22Rv1 (cell line): ENCODE results near the gene EPS8L2.

Experiments used
- H3K27ac ChIP-seq: fragments of 450-650 bp; 2 replicates; pipeline ENCODE4 v1.5.1; 2017
- ZFX ChIP-seq: fragments of 450-650 bp; IDR thresholded peaks from 2 replicates; pipeline ENCODE4 v1.6.1; 2017; ENCODE audit warnings: antibody characterized with exemption, borderline replicate concordance
- TF ChIP-seq, protein P1 (sequence below): fragments of 450-650 bp; IDR thresholded peaks from 2 replicates; pipeline ENCODE4 v1.5.1; 2017; ENCODE audit warnings: mild to moderate bottlenecking

EPS8L2 gene

DNA sequence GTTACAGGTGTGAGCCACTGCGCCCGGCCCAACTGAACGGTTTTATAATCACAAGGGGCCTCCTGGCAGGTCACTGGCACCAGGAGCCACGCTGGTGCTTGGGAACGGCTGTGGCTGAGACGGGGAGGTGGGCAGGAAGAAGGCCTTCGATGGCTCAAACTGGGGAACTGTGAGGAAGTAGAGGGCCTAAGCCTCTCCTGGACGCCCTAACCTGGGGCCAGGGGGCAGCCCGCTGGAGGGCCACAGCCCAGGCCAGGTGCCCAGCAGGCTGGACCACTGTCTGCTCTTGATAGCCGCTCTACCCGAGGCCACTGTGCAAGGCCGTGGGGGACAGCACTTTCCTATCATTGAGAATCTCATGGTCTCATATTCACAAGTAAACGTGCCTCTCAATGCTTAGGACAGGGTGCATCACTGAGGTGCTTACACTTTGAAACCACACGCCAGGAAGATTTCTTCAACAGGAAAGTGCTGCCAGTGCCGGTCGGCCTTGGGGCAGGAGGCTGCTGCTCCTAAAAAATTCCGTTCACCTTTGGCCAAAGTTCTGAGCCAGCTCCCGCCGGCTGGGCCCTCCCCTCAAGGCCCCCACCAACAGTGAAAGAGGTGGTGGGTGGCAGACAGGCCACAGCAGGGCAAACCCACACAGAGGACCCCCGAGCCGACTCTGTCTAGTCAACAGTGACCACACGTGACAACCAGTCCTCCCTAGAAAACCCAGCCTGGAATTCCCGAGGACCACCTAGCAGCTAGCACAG is 64.0 kb downstream of the EPS8L2 start:
- TF ChIP-seq ZFX: no peak
- TF ChIP-seq, protein P1, sequence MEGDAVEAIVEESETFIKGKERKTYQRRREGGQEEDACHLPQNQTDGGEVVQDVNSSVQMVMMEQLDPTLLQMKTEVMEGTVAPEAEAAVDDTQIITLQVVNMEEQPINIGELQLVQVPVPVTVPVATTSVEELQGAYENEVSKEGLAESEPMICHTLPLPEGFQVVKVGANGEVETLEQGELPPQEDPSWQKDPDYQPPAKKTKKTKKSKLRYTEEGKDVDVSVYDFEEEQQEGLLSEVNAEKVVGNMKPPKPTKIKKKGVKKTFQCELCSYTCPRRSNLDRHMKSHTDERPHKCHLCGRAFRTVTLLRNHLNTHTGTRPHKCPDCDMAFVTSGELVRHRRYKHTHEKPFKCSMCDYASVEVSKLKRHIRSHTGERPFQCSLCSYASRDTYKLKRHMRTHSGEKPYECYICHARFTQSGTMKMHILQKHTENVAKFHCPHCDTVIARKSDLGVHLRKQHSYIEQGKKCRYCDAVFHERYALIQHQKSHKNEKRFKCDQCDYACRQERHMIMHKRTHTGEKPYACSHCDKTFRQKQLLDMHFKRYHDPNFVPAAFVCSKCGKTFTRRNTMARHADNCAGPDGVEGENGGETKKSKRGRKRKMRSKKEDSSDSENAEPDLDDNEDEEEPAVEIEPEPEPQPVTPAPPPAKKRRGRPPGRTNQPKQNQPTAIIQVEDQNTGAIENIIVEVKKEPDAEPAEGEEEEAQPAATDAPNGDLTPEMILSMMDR: no peak
- no peak overlapping the region for H3K27ac ChIP-seq

DNA sequence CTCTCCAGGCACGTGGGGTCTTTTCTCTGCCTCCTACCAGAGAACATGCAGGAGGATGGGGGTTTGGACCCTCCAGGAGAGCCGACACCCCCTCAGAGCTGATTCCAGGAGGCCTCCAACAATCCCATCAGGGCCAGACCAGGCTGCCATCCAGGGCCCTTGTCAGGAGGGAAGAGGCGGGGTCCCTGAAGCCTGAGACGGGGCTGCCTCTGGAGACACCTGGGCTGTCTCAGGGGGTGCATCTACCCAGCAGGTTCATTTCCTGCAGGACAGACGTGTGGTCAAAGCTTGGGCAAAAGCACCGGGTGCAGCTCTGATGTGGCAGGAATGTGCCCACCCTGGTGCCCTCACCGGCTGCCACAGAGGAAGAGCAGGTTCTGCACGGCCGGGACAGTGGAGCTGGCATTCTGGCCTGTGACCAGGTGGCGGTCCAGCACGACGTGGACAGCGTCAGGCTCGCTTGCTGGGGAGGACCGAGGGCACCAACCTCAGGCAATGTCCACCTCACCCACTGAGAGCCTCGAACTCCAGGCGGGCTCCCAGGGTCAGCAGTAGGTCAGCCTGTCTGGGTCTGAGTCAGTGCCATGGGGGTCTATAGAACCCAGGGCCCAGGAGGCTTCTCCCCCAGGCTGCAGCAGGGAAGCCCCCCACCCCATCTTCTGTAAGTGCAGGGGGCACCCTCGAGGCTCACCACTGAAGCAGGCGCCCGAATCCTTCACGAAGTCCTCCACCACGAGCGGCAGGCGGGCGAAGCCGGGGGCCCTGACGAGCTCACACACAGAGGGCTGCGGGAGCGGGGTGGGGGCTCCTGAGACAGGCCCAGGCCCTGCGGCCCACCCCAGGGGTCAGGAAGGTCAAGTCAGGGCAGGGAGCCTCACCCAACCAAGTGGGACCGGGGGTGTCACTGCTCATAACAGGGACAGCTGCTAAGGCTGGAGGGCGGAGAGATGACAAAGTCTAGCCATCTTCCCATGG is 64.9 kb downstream of the EPS8L2 start:
- no peak overlapping the region for H3K27ac ChIP-seq
- TF ChIP-seq, protein P1: no peak
- no peak for TF ChIP-seq ZFX

DNA sequence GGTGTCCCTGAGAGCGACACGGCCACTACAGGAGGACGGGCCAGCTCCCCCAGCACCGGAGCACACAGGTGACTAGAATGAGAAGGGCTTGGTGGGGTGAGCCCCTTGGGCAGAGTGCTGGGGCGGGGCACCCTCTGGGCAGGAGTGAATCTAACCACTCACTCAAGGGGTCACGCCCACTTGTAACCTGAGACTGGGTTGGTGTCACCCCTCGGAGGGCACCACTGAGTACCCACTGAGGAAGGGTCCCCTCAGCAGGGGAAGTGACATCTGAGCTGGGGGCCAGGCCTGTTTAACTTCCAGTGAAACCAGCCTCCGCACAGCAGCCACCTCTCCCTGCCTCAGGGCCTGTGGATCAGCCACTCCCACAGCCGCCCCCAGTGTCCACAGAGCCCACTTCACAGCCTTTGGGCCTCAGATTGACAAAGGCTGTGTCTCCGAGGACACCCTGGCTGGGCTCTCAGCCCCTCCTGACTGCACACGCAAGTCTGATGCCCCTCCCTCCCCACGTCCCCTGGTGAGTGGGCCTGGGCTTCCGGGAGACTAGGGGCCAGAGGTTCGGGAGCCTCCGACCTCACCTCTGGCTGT is 65.7 kb downstream of the EPS8L2 start:
- no peak overlapping the region for H3K27ac ChIP-seq
- TF ChIP-seq, protein P1: no peak
- no peak for TF ChIP-seq ZFX

DNA sequence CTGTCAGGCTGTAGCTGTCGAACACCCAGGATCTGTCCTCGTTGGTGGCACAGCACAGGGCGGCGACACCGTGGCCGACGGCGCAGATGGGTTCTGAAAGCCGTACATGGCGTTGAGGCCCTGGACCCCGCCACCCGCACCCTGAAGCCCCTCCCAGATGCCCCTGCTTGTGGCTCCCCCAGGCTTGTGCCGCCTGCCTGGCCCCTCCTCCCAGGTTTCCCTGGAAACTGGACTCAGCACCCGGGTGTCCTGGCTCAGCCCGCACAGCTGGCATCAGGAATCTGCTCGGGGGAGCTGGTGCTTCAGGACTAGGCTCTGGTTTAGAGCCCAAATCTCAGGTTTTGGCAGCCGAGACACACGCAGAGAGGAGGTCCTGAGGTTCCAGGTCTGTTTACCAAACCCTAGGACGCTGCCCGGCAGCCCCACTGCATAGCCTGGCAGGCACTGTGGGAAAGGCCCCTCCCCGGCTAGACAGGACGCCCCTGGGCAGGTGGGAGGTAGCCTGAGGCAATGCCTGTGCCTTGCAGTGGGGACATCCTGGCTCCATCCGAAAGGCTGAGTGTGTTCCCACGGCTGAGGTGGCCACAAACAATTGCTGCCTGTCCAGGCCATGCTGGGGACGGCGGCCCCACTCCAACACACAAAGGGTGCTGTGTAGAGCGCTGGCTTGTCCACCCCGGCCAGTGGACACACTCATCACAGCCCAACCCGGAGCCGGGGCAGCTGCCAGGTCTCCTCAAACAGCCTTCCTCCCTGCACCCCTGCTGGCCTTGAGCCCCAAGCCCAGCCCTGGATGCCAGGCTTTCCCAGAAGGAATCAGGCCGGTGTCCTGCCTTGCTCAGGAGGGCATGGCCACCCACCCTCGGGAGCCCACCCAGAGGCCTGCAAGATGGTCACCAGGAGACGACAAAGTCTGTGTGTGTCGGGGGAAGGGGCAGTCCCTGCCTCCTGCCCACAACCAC is 66.7 kb downstream of the EPS8L2 start:
- no peak overlapping the region for H3K27ac ChIP-seq
- TF ChIP-seq, protein P1: no peak
- no peak for TF ChIP-seq ZFX

DNA sequence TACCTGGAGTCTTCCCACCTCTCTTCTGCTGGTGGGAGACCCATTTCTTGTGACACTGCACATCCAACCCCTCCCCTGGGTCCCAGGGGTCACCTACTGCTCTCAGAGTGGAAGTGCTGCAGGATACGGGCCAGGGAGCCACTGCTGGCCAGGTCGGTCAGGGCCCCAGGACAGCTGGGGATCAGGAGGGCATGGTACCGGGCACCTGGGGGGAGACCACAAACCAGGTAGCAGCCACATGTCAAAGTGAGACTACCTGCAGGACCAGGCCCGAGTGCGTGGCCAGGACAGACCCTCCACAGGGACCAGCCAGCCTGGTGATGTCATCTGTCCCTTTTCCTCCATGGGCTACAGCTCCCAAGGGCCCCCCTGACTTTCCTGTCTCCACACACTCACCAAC is 67.4 kb downstream of the EPS8L2 start:
- TF ChIP-seq, protein P1: no peak
- TF ChIP-seq ZFX: no peak
- H3K27ac ChIP-seq: no peak overlapping the region

DNA sequence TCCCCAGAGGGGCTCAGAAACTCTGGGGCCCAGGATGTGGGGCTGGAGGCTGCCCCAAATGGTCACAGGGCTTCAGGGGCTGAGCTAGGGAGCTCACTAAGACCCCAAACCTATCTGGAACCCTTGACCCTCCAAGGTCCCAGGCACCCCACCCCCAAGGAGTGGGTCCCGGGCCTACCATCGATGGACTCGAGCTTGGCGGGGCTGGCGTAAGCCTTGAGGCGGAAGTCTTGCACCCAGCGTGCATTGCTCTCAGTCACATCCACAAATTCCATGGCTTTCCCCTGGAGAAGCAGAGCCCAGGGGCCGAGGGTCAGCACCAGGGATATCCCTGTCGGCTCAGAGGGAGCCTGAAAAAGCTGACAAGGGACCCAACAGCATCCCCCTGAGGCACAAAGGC is 67.8 kb downstream of the EPS8L2 start:
- H3K27ac ChIP-seq: no peak overlapping the region
- TF ChIP-seq ZFX: no peak
- TF ChIP-seq, protein P1: no peak
